Tibial nerve (tissue), 4 donors: ENCODE data around the gene TEKTIP1. TPM values are rescaled to one million over a fixed set of nuclear protein-coding genes. Genes with fewer than 3 reads are reported as not detected.

ENCODE experiments used
- DNase-seq, 2 donors: peaks; one replicate each; pipeline ENCODE4 v3.0.0-alpha.2; 2019; ENCODE audit warnings: low spot score in 2 of 2
- H3K27ac ChIP-seq, 4 donors: fragments of 200-600 bp; sonication (generic) in 3 of 4; one replicate each; pipeline ENCODE4 v1.5.1; 2017 to 2019; ENCODE audit warnings: mild to moderate bottlenecking in 1 of 4
- H3K27me3 ChIP-seq, 2 donors: fragments of 200-600 bp; sonication (generic) in 1 of 2; one replicate each; pipeline versions ENCODE4 v1.5.1 to v1.6.0; 2017 to 2019
- H3K36me3 ChIP-seq, 3 donors: fragments of 200-600 bp; sonication (generic); one replicate each; pipeline ENCODE4 v1.5.1; 2018 to 2019
- H3K4me1 ChIP-seq, 4 donors: fragments of 200-600 bp; sonication (generic) in 3 of 4; one replicate each; pipeline ENCODE4 v1.5.1; 2017 to 2019
- H3K4me3 ChIP-seq, 4 donors: fragments of 200-600 bp; sonication (generic) in 3 of 4; one replicate each; pipeline ENCODE4 v1.5.1; 2017 to 2019; ENCODE audit warnings: mild to moderate bottlenecking in 1 of 4, moderate library complexity in 1 of 4
- H3K9me3 ChIP-seq, 4 donors: fragments of 200-600 bp; sonication (generic) in 3 of 4; one replicate each; pipeline ENCODE4 v1.5.1; 2017 to 2019
- EP300 ChIP-seq, 2 donors: sonication (generic); formaldehyde crosslinking; IDR thresholded peaks; one replicate each; pipeline ENCODE4 v1.6.1; 2017; ENCODE audit warnings: antibody characterized with exemption in 2 of 2, mild to moderate bottlenecking in 1 of 2
- POLR2A ChIP-seq, 2 donors: fragments of 450-650 bp; IDR thresholded peaks; one replicate each; pipeline ENCODE4 v1.6.1; 2017; ENCODE audit warnings: antibody characterized with exemption in 2 of 2, mild to moderate bottlenecking in 2 of 2, moderate library complexity in 2 of 2
- WGBS, 2 donors: methylation state at CpG; one replicate each; pipeline ENCODE4 v1.1.5; 2018; 5-methylcytosine and 5-hydroxymethylcytosine counted together
- total RNA-seq, 4 donors: library from RNA; depleted of rRNA; stranded (reverse); fragments of >200 nt; gene quantifications; one replicate each; pipeline ENCODE4 v1.1.0, GENCODE V29; 2016
- TF ChIP-seq, protein P1 (sequence below), 5 experiments: fragments of 200-600 bp in 3 of 5; fragments of 450-650 bp in 2 of 5; sonication (generic) in 3 of 5; IDR thresholded peaks; one replicate each; pipeline ENCODE4 v1.5.1; 2016 to 2019; ENCODE audit warnings: antibody characterized with exemption in 5 of 5, mild to moderate bottlenecking in 3 of 5, moderate library complexity in 2 of 5

Gene TEKTIP1
- total RNA-seq, 4 donors from 2014 or later, result 2.4 TPM; not detected in 3

DNA sequence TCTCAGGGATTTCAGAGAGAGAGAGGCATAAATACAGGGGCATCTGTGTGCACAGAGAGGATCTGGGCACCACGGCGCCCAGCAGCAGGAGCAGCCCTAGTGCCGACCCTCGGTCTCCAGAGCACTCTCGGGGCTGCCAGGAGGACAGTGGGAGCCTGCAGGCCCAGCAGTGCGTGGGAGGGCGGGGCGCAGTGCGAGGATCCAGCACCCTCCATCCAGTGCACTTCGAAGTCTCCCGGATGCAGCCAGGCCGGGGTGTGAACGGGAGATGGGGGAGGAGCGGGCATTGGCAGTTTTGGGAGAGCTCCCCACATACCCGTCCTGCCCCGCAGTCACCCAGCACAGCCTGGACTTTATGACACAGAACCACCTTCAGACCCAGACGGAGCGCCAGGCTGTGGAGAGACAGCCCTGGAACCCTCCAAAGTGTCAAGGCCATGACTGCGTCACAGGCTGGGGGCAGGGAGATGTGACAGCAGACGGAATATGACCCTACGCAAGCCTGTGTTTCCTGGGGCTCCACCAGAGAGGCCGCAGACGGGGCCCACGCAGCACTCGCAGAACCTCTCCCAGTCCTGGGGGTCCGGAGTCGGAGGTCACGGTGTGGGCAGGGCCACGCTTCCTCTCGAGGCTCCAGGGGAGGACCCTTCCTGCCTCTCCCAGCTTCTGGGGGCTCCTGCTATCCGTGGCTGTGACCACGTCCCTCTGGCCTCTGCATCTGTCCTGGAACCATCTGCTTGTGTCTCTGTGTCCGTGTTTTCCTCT lies 14.7 kb upstream of the TEKTIP1 start:
- no peak overlapping the region for H3K27ac ChIP-seq
- 90 to 91% methylated on average over 32 to 33 of the region's 33 CpGs for WGBS, 2 donors
- H3K4me1 ChIP-seq, result peaks cover 0 to 6% (median 0%) of the 10 kb centered on the region in 4 donors
- DNase-seq, result no peak
- peaks cover 4 to 88% (median 24%) of the 10 kb centered on the region in 3 donors for H3K36me3 ChIP-seq
- H3K27me3 ChIP-seq, result no peaks in the 10 kb centered on the region
- no peak overlapping the region for H3K4me3 ChIP-seq
- no peaks in the 10 kb centered on the region for H3K9me3 ChIP-seq
- TF ChIP-seq, protein P1, sequence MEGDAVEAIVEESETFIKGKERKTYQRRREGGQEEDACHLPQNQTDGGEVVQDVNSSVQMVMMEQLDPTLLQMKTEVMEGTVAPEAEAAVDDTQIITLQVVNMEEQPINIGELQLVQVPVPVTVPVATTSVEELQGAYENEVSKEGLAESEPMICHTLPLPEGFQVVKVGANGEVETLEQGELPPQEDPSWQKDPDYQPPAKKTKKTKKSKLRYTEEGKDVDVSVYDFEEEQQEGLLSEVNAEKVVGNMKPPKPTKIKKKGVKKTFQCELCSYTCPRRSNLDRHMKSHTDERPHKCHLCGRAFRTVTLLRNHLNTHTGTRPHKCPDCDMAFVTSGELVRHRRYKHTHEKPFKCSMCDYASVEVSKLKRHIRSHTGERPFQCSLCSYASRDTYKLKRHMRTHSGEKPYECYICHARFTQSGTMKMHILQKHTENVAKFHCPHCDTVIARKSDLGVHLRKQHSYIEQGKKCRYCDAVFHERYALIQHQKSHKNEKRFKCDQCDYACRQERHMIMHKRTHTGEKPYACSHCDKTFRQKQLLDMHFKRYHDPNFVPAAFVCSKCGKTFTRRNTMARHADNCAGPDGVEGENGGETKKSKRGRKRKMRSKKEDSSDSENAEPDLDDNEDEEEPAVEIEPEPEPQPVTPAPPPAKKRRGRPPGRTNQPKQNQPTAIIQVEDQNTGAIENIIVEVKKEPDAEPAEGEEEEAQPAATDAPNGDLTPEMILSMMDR (IDR thresholded peaks at IDR 0.05), result no peak
- TF ChIP-seq EP300 (IDR thresholded peaks at IDR 0.05), result no peak
- no peak for TF ChIP-seq POLR2A (IDR thresholded peaks at IDR 0.05)

DNA sequence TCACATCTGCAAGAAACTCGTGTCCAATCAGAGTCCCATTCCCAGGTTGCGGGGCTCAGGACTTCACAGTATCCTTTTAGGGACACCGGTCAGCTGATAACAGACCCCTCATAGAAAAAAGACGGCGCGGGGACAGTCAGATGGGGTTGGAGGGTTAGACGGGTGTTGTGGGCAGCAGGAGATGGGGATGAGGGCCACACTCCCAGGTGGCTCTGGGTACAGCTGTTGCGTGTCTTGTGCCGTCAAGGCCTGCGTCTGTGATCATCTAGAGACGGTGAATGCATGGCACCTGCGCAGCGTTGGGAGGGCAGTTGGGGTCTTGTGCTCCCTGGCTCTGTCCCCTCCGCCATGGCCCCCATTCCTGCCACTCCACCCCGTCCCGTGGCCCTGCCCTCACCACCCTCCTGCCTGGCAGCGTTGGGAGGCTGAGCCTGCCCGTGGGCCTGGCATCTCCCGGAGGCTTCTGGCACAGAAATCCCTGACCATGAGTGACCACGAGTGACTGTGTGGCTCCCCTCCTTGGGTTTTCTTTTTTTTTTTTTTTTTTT lies 14.0 kb upstream of the TEKTIP1 start:
- Histone ChIP-seq H3K4me3 (no peak overlapping the region), H3K9me3 (no peaks in the 10 kb centered on the region), H3K27me3 (no peaks in the 10 kb centered on the region), H3K36me3 (peaks cover 4 to 81% (median 24%) of the 10 kb centered on the region in 3 donors), H3K4me1 (peaks cover 0 to 3% (median 0%) of the 10 kb centered on the region in 4 donors), H3K27ac (no peak overlapping the region)
- TF ChIP-seq, protein P1 (IDR thresholded peaks at IDR 0.05), result no peak
- no peak for TF ChIP-seq POLR2A (IDR thresholded peaks at IDR 0.05)
- no peak for TF ChIP-seq EP300 (IDR thresholded peaks at IDR 0.05)
- WGBS, 2 donors, result 90 to 92% methylated on average over 19 to 20 of the region's 20 CpGs
- DNase-seq, result no peak

DNA sequence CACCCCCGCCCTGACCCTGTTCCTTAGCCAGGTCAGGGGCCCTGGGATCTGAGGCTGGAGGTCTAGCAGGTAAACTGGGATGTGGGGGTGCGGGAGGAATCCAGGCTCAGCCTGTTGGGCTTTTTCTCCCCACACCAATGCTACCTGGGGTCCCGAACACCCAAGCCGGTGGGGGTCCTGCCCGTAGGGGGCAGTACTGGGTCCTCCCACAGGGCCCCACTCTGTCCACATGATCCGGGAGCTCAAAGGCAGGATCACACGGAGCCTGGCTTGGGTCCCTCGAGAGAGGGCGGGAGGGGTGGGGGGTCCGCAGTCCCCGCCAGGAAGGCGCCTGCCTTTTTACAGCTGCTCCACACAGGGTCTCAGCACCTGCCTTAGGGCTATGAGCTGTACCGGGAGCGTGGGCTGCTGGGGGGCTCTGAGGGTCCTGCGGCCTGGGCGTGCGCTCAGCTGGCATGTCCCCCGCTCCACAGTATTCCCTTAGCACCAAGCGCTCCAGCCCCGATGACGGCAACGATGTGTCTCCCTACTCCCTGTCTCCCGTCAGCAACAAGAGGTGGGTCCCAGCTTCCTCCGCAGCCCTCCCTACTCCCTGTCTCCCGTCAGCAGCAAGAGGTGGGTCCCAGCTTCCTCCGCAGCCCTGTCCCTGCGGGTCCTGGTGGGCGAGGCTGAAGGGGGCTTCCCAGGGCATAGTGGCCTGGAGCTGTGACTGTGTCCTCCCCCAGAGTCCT lies 12.3 kb upstream of the TEKTIP1 start:
- H3K36me3 ChIP-seq, result peaks cover 4 to 79% (median 26%) of the 10 kb centered on the region in 3 donors

DNA sequence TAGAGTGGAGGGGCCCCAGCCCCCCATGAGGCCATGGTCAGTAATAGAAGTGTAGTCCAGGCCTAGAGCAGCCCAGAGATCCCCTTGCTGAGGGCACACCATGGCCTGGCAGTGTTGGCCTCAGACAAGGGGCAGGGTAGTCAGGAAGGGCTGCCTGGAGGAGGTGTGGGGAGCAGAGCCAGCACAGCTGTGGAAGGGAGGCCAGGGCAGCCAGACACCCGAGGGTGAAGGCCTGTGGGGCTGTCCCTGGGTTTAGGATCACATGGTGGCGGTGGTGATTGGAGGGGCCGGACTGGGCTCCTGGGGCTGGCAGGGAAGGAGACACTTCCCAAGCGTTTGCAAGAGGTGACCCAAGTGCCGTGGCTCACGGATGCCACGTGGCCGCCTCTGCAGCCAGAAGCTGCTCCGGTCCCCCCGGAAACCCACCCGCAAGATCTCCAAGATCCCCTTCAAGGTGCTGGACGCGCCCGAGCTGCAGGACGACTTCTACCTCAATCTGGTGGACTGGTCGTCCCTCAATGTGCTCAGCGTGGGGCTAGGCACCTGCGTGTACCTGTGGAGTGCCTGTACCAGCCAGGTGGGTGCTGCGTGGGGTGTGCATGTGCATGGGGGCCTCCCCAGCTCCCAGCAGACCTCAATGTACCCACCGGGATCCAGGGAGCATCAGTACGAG lies 11.6 kb upstream of the TEKTIP1 start:
- TF ChIP-seq EP300 (IDR thresholded peaks at IDR 0.05), result no peak
- no peak for TF ChIP-seq POLR2A (IDR thresholded peaks at IDR 0.05)
- TF ChIP-seq, protein P1 (IDR thresholded peaks at IDR 0.05), result no peak
- Histone ChIP-seq H3K4me3 (no peak overlapping the region), H3K27ac (no peak overlapping the region), H3K4me1 (no peaks in the 10 kb centered on the region), H3K9me3 (no peaks in the 10 kb centered on the region), H3K36me3 (peaks cover 4 to 79% (median 32%) of the 10 kb centered on the region in 3 donors), H3K27me3 (no peaks in the 10 kb centered on the region)
- 90 to 96% methylated on average over 14 to 21 of the region's 21 CpGs for WGBS, 2 donors
- DNase-seq, result no peak

More for the DNA sequence above, 12.3 kb upstream of the TEKTIP1 start:
- H3K27ac ChIP-seq, result no peak overlapping the region
- no peaks in the 10 kb centered on the region for H3K27me3 ChIP-seq
- no peak for DNase-seq
- WGBS, 2 donors, result 90 to 96% methylated on average over 28 of the region's 28 CpGs
- no peaks in the 10 kb centered on the region for H3K9me3 ChIP-seq
- no peaks in the 10 kb centered on the region for H3K4me1 ChIP-seq
- TF ChIP-seq, protein P1 (IDR thresholded peaks at IDR 0.05), result no peak
- TF ChIP-seq EP300 (IDR thresholded peaks at IDR 0.05) (no peak), POLR2A (IDR thresholded peaks at IDR 0.05) (no peak)
- H3K4me3 ChIP-seq, result no peak overlapping the region
